IPS-18c (cell line): ENCODE results near the gene MRM3.
"Not testable (repeated sequence)": the region's sequence is repeated elsewhere in the genome, so short reads cannot be mapped to it uniquely, and the experiment has no call there.

Source experiments
- H3K4me3 ChIP-seq: 2 replicates; pipeline ENCODE4 v1.7.0; 2013; ENCODE audit warnings: low read depth, mild to moderate bottlenecking, low read length, moderate library complexity; ENCODE audit not compliant: insufficient read depth
- H3K9me3 ChIP-seq: one replicate; pipeline ENCODE4 v1.6.1; 2013; ENCODE audit warnings: mild to moderate bottlenecking, low read length, moderate library complexity; ENCODE audit not compliant: control insufficient read depth, insufficient read depth

Gene MRM3

DNA sequence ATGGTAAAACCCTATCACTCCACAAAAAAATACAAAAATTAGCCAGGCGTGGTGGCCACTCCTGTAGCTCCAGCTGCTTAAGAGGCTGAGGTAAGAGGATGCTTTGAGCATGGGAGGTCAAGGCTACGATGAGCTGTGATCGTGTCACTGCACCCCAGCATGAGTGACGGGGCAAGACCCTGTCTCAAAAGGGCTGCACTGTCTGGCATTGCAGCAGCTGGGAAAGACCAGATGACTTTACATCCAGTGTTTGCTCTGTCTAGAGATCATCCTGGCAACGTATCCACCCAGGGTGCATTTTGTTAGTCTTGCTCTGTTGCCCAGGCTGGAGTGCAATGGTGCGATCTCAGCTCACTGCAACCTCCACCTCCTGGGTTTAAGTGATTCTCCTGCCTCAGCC lies 52.0 kb downstream of the MRM3 start:
- Histone ChIP-seq H3K4me3 (no peak overlapping the region), H3K9me3 (no peaks in the 10 kb centered on the region)

- H3K4me3 ChIP-seq, result no peak overlapping the region
- H3K9me3 ChIP-seq, result no peaks in the 10 kb centered on the region
Observed at GRCh38 chr17:835263-835662, 53.1 kb downstream of the MRM3 start.

DNA sequence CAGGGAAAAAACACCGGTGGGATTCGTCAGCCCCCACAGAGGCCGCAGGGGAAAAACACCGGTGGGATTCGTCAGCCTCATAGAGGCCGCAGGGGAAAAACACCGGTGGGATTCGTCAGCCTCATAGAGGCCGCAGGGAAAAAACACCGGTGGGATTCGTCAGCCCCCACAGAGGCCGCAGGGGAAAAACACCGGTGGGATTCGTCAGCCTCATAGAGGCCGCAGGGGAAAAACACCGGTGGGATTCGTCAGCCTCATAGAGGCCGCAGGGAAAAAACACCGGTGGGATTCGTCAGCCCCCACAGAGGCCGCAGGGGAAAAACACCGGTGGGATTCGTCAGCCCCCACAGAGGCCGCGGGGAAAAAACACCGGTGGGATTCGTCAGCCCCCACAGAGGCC lies 53.6 kb downstream of the MRM3 start:
- H3K4me3 ChIP-seq, H3K9me3 ChIP-seq: not testable (repeated sequence)

GRCh38 chr17:836151-836550 lies 54.0 kb downstream of the MRM3 start:
- no peak overlapping the region for H3K4me3 ChIP-seq
- H3K9me3 ChIP-seq, result no peaks in the 10 kb centered on the region

GRCh38 chr17:838486-838885 lies 56.3 kb downstream of the MRM3 start:
- H3K9me3 ChIP-seq, result no peaks in the 10 kb centered on the region

GRCh38 chr17:841313-841712 lies 59.2 kb downstream of the MRM3 start:
- Histone ChIP-seq H3K4me3 (no peak overlapping the region), H3K9me3 (no peaks in the 10 kb centered on the region)

More at GRCh38 chr17:838486-838885, 56.3 kb downstream of the MRM3 start:
- no peak overlapping the region for H3K4me3 ChIP-seq
